GM12872 (cell line): ENCODE data around the gene SBNO1.

Experiments used
- TF ChIP-seq, protein P1 (sequence below): IDR thresholded peaks from 3 replicates; pipeline ENCODE4 v1.5.1; 2011; ENCODE audit warnings: low read depth, mild to moderate bottlenecking, low read length, moderate library complexity; ENCODE audit not compliant: insufficient read depth

SBNO1 gene

DNA sequence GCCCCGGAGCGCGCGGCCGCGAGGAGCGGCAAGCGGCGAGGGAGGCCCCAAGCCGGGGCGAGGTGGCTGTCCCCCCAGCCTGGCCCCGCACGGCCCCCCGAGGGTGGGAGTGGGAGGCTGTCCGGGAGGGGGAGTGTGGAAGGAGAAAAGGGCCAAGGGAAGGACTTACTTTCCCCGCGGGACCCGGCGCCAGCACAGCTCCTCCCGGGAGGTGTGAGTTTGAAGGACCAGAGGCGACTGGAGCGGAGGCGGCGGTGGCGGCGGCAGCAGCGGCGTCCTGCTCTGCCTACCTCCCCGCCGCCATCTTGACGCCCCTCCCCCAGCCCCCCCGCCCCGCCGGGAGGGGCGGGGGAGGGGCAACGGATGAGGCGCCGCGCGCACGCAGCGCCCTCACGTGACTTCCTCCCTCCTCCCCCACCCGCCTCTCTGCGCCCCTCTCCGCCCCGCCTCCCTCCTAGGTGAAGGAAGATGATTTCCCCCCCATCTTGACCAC lies at the start of gene SBNO1:
Gene SBNO1, minus strand, starts transcription at position 316 of the 493 bp plus-strand sequence. CDS start 14,406 bp downstream, outside the sequence.
- TF ChIP-seq, protein P1, sequence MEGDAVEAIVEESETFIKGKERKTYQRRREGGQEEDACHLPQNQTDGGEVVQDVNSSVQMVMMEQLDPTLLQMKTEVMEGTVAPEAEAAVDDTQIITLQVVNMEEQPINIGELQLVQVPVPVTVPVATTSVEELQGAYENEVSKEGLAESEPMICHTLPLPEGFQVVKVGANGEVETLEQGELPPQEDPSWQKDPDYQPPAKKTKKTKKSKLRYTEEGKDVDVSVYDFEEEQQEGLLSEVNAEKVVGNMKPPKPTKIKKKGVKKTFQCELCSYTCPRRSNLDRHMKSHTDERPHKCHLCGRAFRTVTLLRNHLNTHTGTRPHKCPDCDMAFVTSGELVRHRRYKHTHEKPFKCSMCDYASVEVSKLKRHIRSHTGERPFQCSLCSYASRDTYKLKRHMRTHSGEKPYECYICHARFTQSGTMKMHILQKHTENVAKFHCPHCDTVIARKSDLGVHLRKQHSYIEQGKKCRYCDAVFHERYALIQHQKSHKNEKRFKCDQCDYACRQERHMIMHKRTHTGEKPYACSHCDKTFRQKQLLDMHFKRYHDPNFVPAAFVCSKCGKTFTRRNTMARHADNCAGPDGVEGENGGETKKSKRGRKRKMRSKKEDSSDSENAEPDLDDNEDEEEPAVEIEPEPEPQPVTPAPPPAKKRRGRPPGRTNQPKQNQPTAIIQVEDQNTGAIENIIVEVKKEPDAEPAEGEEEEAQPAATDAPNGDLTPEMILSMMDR, result no peak

DNA sequence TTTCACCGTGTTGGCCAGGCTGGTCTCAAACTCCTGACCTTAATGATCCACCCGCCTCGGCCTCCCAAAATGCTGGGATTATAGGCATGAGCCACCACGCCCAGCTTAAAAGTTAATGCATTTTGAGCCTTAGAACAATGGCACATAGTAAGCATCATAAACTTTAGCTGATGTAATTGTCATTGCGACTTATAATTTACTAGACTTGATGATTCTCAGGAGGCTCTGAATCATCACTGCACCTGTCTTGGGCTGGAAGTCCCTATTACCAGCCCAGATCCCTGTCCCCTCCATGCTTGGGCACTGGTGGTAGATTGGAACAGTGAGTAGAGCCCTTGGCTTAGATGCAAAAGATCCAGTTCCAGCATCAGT lies 45.4 kb upstream of the SBNO1 start:
- TF ChIP-seq, protein P1, result no peak

- TF ChIP-seq, protein P1, result no peak
These were observed 39.9 kb upstream of the SBNO1 start for GRCh38 chr12:123404581-123404980.

- TF ChIP-seq, protein P1, result no peak
These were observed 37.4 kb upstream of the SBNO1 start for GRCh38 chr12:123401753-123402683.

GRCh38 chr12:123399255-123399617 lies 34.6 kb upstream of the SBNO1 start:
- TF ChIP-seq, protein P1, result no peak

GRCh38 chr12:123398550-123399254 lies 34.1 kb upstream of the SBNO1 start:
- TF ChIP-seq, protein P1, result no peak

DNA sequence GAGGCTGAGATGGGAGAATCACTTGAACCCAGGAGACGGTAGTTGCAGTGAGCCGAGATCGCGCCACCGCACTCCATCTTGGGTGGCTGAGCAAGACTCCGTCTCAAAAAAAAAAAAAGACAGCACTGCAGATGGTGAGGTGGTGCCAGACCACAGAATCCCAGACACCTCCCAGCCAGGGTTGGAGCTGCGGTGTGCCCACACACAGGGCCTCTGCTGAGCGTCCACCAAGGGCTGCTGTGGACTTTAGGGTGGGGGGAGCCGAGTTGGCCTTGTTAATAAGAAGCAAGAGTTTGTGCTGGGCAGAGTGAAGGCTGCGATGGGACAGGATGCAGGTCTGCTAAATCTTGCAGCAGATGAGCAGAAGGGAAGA lies 33.5 kb upstream of the SBNO1 start:
- TF ChIP-seq, protein P1, result no peak
